GM21367 (cell line): ENCODE data around the gene ATPAF2.
"Not testable (repeated sequence)": the region's sequence is repeated elsewhere in the genome, so short reads cannot be mapped to it uniquely, and the experiment has no call there.

Experiments used
- ATAC-seq: cut with Tn5 transposase; IDR thresholded peaks from one replicate; pipeline ENCODE4 v1.9.1; 2021; ENCODE audit not compliant: unreplicated experiment

ATPAF2 gene

GRCh38 chr17:18014006-18014405 lies 25.0 kb downstream of the ATPAF2 start:
- no peak for ATAC-seq

GRCh38 chr17:18011286-18011685 lies 27.7 kb downstream of the ATPAF2 start:
- ATAC-seq = no peak

GRCh38 chr17:18009609-18010420 lies 29.2 kb downstream of the ATPAF2 start:
- ATAC-seq = no peak

- ATAC-seq = no peak
Measured at GRCh38 chr17:18008496-18009268, 30.3 kb downstream of the ATPAF2 start.

GRCh38 chr17:18006495-18007239 lies 32.3 kb downstream of the ATPAF2 start:
- ATAC-seq = no peak

GRCh38 chr17:18005496-18005895 lies 33.5 kb downstream of the ATPAF2 start:
- ATAC-seq = no peak

- no peak for ATAC-seq
Measured at GRCh38 chr17:18004884-18005305, 34.1 kb downstream of the ATPAF2 start.

- ATAC-seq = no peak
Measured at GRCh38 chr17:18004345-18004744, 34.6 kb downstream of the ATPAF2 start.

- ATAC-seq = no peak
Measured at GRCh38 chr17:18002171-18002570, 36.8 kb downstream of the ATPAF2 start.

- ATAC-seq = no peak
Measured at GRCh38 chr17:18000030-18000408, 38.9 kb downstream of the ATPAF2 start.

- no peak for ATAC-seq
Measured at GRCh38 chr17:17999364-18000029, 39.5 kb downstream of the ATPAF2 start.

- no peak for ATAC-seq
Measured at GRCh38 chr17:17998934-17999333, 40.0 kb downstream of the ATPAF2 start.

- not testable (repeated sequence) for ATAC-seq
Measured at GRCh38 chr17:17995887-17996286, 43.1 kb downstream of the ATPAF2 start.

- no peak for ATAC-seq
Measured at GRCh38 chr17:17994271-17995069, 44.5 kb downstream of the ATPAF2 start.

- no peak for ATAC-seq
Measured at GRCh38 chr17:17993852-17994251, 45.1 kb downstream of the ATPAF2 start.

- ATAC-seq = no peak
Measured at GRCh38 chr17:17993366-17993765, 45.6 kb downstream of the ATPAF2 start.

GRCh38 chr17:17990282-17990681 lies 48.7 kb downstream of the ATPAF2 start:
- ATAC-seq = no peak

GRCh38 chr17:17989618-17990017 lies 49.4 kb downstream of the ATPAF2 start:
- ATAC-seq = no peak

- no peak for ATAC-seq
Measured at GRCh38 chr17:17989081-17989480, 49.9 kb downstream of the ATPAF2 start.

- no peak for ATAC-seq
Measured at GRCh38 chr17:17988427-17988945, 50.5 kb downstream of the ATPAF2 start.
